Brain pericyte (primary cell): Measurements from ENCODE around the gene RAD51B.
"Not testable (repeated sequence)": the region's sequence is repeated elsewhere in the genome, so short reads cannot be mapped to it uniquely, and the experiment has no call there.

ENCODE experiments used
- DNase-seq: peaks from one replicate; pipeline ENCODE4 v3.0.0-alpha.2; 2012; ENCODE audit warnings: low read depth, low spot score

RAD51B gene

DNA sequence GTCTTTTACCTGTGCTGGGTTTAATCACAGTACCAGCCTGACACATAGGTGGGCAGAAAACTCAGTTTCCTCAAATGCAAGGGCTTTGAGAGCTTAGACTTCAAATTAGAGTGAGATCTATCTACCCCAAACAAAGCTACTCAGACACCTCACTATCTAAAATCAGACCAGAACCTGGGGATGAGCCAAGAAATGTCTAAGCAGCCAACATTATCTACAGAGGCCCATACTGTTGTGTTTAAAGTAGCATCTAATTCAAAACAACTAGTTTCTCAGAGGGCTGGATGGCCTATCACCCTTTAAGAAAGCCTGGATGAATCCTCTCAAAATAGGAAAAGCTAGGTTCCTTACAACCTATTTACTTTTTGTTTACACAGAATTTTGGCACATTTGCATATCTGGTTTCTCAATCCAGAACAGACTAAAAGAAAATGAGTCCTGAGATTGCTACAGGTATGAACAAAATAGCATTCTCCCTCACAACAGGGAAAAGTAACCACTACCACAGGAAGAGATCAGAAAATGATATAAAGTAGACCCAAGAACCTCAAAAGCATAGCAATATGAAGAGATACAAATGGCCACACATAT, 830.9 kb downstream of the RAD51B start:
- no peak for DNase-seq

GRCh38 chr14:68651075-68651474, 831.5 kb downstream of the RAD51B start:
- DNase-seq = no peak

DNA sequence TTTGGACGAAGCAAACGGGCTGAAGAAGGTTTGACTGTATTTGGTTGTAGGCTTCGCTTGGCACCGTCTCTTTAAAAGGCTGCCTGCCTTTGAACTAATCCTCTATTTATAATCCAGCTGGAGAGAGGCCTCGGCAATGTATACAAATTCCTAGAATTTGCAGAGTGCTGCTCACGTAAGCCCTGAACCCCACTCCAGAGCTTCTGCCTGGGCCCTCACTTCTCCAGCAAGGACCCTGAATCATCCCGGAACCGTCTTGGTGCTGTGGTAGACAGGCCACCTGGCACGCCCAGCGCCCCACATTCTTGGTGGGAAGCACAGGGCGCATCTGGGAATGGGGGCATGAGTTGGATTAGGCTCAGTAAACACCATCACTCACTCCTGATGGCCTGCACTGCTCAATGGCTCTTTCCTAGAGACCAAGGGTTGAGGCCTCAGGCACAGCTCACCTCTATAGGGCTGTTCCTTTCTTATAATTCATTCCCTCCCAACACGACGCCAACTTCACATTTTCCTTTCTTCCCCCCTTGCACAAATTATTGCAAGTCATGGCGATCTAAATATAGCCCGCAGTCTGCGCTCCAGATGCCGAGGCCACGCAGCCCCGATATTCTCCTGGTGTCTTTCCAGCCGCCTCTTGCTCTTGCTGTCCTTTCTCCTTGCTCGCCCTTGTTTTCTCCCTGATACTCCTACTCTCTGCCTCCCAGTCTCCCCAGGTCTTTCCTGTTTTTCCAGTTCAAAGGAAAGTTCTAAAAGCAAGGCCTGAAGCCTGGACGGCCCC, 832.3 kb downstream of the RAD51B start:
- no peak for DNase-seq

GRCh38 chr14:68652433-68652690, 832.8 kb downstream of the RAD51B start:
- no peak for DNase-seq

DNA sequence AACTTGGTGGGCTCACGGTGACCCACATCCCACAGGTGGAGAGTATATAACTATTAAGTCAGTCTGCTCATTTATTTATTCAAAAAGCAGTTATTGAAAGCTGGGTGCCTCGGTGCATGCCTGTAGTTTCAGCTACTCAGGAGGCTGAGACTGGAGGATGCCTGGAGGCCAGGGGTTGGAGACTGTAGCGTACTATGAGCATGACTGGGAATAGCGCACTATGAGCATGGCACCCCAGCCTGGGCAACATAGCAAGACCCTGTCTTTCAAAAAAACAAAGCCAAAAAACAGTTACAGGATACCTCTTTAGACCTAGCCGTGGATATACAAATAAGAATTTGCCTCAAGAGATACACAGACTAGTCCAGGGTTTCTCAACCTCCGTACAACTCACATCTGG, 833.5 kb downstream of the RAD51B start:
- DNase-seq = no peak

GRCh38 chr14:68653804-68654203, 834.2 kb downstream of the RAD51B start:
- no peak for DNase-seq

DNA sequence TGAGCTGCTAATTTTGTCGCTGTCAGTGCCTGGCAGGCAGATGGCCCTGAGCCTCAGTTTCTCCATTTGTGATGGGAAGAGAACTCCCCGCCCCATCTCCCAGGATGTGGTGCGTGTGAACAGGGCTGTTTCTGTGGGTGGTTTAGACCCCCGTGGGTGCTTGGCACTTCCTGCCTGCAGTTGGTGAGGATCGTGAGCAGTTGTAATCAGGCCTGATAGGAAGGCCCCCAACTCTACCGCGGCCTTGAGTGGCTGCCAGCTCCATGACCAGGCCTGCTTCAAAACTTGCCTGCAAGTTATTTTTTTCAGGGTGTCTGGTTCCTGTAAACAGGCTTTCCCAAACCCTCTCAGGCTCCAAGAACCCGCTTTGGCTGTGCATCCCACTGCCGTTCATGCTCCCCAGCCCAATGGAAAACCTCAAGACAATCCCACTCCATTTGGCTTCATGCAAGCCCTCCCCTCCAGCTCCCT, 834.9 kb downstream of the RAD51B start:
- DNase-seq = no peak

GRCh38 chr14:68655021-68655831, 835.6 kb downstream of the RAD51B start:
- DNase-seq = no peak

DNA sequence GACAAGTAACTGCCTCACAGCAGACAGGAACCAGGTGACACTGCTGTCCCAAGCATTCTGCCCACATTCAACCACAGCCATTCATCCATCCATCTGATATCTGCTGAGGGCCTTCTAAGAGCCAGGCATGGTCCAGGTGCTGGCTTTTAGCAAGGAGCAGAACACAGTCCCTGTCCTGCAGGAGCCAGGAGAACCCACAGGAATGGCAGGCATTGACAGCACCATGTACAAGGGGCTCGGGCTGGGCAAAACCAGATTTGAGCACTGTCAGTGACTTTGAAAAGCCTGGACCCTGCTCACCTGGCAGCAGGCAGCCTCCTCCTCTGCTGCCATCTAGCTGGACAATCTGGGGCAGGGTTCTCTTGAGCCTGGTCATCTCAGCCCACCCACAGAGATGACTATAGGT, 836.3 kb downstream of the RAD51B start:
- DNase-seq = no peak

GRCh38 chr14:68656452-68656851, 836.9 kb downstream of the RAD51B start:
- DNase-seq = no peak

DNA sequence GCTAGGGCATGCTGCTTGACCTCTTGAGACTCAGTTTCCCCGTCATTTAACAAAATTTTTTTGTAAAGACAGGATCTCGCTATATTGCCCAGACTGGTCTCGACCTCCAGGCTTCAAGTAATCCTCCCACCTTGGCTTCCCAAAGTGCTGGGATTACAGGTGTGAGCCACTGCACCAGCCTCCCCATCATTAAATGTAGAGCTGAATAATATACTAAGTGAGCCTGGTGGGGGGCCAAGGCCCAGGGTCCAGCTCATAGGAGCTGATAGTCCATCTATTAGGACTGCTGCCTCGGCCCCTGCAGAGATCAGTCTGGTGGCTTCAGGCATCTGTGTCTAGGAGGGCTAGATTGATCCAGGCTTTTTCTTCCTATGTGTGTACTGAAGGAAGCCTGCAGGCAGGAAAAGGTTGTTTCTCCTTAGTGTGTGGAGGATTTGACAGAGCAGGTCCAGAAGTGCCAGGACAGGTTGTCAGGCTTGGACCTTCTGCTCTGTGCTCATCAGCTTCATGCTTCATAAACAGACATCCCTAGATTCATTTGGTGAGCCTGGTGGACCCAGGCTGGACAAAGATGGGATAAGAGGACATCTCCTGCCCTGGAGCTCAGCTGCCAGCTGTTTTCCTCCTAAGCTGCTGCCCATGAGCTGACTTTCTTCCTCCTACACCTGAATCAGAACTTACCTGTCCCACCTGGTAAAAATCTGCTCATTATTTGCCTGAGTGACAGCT, 837.9 kb downstream of the RAD51B start:
- no peak for DNase-seq

DNA sequence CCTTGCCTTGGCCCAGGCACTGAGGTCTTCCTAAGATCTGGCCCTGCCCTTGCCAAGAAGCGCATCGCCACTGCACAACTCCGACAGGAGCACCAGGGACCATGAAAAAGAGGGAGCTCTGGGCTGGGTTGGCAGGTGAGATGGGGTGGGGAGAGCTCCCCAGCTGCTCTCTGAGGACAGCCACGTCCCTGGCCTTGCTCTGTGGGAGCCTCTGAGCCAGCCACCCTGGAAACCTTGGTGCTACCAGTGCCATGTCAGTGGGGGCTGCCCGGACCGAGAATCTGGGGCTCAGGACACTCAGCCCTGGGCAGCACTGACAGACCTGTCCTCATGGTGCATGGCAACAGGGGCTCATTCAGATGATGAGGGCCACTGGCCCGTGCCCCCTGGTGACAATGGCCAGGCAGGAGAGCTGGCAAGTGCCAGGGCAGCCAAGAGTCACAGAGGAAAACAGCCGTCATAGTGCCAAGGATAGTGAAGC, 838.5 kb downstream of the RAD51B start:
- no peak for DNase-seq

DNA sequence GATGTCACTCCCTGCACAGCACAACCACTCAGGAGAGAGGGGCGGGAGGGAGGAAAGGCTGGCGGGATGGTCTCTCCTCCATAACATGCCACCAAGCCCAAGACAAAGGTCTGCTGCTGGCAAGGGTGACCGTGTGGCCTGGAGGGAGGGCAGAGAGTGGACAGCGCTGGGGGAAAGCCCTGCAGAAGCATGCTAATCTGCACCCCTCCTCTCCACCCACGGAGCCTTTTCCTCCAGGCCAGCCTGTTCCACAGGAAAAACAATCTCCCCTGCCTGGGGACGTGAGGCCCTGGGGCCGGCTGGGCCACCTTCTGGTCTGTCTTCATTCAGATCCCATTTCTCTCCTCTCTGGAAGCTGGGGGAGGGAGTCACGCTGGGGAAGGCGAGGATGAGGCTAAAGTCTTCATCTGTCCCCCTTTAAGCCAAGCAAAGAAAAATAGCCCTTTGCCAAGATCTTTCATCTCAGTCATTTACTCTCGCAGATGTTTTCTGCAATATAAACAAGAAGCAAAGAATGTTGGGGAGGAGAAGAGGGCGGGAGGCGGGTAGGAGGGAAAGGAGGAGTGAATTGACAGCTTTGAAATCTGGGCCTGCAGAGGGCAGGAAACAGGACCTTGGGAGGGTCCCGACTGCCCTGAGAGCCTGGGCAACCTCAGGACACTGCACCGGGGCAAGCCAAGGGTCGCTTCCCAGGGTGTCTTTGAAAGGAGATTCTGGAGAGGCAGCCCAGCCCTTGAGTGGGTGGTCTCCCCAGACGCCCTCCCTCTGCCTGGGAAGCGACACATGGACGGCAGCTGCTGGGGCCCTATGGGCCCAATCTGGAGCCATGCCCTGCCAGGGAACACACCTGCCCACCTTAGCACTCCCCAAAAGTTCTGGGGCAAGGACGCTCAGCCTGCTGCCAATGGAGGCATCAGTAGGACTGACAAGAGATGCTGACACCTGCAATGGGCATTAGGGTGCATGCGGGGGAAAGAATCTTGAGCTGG, 839.7 kb downstream of the RAD51B start:
- DNase-seq = no peak

GRCh38 chr14:68660495-68660894, 840.9 kb downstream of the RAD51B start:
- no peak for DNase-seq

GRCh38 chr14:68661226-68662225, 841.9 kb downstream of the RAD51B start:
- DNase-seq = no peak

DNA sequence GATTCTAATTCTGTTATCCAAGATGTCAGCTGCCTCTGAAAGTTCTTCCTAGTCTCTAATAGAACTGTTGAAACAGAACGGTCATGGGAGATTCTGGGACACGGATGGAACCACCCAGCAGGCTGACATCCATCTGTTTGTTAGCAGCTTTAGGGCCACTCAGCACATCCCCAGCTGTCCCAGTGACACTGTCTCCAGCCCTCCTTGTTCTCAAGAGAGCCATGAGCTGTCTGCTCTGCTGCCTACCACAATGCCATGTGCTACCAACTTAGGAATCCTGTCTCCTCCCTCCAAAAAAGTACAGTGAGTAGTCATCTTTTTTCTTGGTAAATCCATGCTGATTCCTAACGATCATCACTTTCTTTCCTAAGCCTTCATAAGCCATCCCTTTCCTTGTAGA, 842.8 kb downstream of the RAD51B start:
- no peak for DNase-seq

DNA sequence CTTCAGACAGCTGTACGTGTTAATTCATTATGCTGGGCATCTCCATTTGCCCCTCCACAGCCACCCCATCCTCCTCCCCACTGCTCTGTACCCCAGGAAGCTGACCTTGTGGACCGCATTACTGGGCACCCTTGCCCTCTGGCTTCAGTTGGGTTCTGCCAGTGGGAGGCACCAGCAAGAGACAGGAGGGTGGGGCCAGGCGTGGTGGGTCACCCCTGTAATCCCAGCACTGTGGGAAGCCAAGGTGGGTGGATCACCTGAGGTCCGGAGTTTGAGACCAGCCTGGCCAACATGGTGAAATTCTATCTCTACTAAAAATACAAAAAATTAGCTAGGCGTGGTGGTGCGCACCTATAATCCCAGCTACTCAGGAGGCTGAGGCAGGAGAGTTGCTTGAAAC, 843.2 kb downstream of the RAD51B start:
- DNase-seq = not testable (repeated sequence)

- no peak for DNase-seq
Measured at GRCh38 chr14:68663385-68664076, 844.0 kb downstream of the RAD51B start.

DNA sequence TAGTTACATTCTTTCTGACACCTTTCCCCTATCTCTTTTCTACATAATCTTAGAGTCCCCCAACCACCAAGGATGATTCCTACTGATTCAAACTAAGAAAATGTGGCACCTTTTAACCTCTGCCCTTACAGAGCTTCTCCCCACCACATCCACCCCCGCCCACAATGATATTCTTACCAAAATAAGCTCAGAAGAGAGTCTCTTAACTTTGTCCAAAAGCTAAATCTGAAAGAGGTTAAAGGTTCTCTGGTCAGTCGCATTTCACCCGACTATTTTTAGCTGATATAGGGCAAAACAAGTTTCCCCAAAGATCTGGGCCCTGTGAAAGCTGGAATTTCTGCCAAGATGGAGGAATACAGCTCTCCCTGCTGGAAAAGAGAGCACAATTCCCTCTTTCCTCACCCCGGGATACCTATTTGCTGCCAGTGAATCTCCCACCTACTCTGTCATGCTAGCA, 844.7 kb downstream of the RAD51B start:
- DNase-seq = no peak
